Retinal pigment epithelial cell (primary cell): Measurements from ENCODE around the gene KNSTRN.
A peak's percentile ranks its signal among the peaks of the same experiment; 100 is the strongest.

Experiments
- DNase-seq: peaks from one replicate; pipeline ENCODE4 v3.0.0-alpha.2; 2010; ENCODE audit warnings: low read depth
- H3K4me3 ChIP-seq: 2 replicates; pipeline ENCODE4 v1.5.1; 2011; ENCODE audit warnings: mild to moderate bottlenecking, low read length, control low read depth, moderate library complexity
- TF ChIP-seq, protein P1 (sequence below): conservative IDR thresholded peaks from 2 replicates; pipeline ENCODE4 v1.5.1; 2011; ENCODE audit warnings: low read depth, low read length, control low read depth, inconsistent platforms

KNSTRN gene

DNA sequence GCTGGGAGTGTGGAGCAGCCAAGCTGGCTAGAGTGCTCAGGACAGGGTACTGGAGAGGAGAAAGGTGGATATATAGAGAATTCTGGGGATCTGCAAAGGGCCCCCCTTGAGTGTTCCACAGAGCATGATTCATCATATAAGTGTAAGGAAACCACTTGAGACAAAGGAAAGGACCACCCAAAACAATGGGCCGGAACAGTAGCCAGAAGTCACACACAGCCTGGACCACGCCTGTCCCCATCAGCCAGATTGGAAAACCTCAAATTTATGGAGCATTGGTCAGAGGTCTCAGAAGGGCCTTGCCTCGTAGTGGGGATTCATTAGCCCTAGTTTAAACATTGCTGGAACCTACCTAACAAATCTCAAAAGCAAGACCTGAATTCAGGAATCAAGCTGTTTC is 4.9 kb upstream of the KNSTRN start:
- no peak for DNase-seq
- TF ChIP-seq, protein P1, sequence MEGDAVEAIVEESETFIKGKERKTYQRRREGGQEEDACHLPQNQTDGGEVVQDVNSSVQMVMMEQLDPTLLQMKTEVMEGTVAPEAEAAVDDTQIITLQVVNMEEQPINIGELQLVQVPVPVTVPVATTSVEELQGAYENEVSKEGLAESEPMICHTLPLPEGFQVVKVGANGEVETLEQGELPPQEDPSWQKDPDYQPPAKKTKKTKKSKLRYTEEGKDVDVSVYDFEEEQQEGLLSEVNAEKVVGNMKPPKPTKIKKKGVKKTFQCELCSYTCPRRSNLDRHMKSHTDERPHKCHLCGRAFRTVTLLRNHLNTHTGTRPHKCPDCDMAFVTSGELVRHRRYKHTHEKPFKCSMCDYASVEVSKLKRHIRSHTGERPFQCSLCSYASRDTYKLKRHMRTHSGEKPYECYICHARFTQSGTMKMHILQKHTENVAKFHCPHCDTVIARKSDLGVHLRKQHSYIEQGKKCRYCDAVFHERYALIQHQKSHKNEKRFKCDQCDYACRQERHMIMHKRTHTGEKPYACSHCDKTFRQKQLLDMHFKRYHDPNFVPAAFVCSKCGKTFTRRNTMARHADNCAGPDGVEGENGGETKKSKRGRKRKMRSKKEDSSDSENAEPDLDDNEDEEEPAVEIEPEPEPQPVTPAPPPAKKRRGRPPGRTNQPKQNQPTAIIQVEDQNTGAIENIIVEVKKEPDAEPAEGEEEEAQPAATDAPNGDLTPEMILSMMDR = no peak
- no peak overlapping the region for H3K4me3 ChIP-seq

DNA sequence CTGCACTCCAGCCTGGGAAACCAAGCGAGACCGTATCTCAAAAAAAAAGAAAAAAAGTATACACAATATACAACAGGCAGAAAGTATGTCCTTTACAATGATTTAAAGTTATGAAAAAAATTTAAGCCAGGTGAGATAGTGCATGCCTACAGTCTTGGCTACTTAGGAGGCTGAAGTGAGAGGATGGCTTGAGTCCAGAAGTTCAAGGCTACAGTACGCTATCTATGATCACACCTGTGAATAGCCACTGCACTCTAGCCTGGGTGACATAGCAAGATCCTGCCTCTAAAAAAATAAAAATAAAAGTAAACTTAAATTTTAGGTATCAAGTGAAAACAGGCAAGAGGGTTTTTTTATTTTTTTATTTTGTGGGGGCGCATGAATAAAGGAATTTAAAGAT is 3.1 kb upstream of the KNSTRN start:
- no peak overlapping the region for H3K4me3 ChIP-seq
- TF ChIP-seq, protein P1 = no peak
- DNase-seq = no peak

DNA sequence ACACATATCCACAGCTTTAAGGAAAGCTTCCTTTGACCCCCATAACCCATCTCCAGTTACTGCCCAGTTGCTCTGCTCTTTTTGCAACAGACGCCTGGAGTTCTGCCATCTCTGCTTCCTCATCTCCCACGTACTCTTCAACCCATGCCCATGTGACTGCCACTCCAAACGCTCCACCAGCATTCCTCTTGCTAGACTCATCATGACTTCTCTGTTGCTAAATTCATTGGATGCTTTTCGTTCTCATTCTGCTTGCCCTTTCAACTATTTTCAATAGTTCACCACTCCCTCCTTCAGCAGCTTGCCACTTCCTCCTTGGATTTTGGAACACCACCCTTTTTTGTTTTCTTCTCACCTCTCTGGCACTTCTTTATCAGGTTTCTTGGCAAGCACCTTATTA is 2.7 kb upstream of the KNSTRN start:
- no peak overlapping the region for H3K4me3 ChIP-seq
- TF ChIP-seq, protein P1 = no peak
- peak; percentile 83 for DNase-seq

DNA sequence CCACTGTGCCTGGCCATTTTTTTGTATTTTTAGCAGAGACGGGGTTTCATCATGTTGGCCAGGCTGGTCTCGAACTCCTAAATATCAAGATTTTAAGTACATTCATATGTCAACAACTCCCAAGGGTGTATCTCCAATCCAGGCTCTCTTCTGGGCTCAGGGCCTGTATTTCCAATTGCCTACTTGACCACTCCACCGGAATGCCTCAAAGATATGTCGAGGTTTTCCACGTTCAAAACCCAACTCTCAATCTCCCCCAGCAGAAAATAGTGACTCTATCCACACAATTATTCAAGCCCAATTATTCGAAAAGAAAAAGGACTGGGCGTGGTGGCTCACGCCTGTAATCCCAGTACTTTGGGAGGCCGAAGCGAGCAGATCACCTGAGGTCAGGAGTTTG is 1.9 kb upstream of the KNSTRN start:
- H3K4me3 ChIP-seq = no peak overlapping the region
- TF ChIP-seq, protein P1 = no peak
- DNase-seq = no peak

DNA sequence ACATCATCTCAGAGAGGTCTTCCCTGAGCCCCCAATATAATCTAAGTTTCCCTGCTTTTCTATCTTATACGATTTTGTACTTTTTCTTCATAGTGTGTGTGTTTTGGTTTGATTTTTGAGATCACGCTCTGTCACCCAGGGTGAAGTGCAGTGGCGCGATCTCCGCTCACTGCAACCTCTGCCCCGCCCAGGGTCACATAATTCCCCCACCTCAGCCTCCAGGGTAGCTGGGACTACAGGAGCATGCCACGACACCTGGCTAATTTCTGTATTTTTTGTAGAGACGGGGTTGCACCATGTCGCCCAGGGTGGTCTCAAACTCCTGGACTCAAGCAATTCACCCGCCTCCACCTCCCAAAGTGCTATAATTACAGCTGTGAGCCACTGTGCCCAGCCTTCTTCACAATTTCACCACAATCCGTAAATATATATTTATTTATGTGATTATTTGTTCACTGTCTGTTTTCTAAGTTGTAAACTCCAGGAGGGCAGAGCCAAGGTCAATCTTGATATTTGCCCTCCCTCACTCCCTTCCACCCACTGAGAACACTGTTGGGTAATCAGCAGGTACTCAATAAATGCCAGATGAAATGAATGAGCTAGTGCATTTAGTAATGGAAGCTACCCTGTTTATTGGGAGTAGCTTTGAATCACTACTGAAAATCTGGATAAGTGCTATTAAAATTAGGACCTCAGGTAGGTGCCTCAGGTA is 547 bp upstream of the KNSTRN start:
- TF ChIP-seq, protein P1 = no peak
- H3K4me3 ChIP-seq = no peak overlapping the region
- DNase-seq = no peak

GRCh38 chr15:40386480-40386879 is 4.0 kb downstream of the KNSTRN start:
- no peak overlapping the region for H3K4me3 ChIP-seq
- DNase-seq = no peak
- TF ChIP-seq, protein P1 = no peak
